ENCODE data around the gene PARN.
A peak's percentile ranks its signal among the peaks of the same experiment; 100 is the strongest.
"Not testable (repeated sequence)": the region's sequence is repeated elsewhere in the genome, so short reads cannot be mapped to it uniquely, and the experiment has no call there.

PARN gene

DNA sequence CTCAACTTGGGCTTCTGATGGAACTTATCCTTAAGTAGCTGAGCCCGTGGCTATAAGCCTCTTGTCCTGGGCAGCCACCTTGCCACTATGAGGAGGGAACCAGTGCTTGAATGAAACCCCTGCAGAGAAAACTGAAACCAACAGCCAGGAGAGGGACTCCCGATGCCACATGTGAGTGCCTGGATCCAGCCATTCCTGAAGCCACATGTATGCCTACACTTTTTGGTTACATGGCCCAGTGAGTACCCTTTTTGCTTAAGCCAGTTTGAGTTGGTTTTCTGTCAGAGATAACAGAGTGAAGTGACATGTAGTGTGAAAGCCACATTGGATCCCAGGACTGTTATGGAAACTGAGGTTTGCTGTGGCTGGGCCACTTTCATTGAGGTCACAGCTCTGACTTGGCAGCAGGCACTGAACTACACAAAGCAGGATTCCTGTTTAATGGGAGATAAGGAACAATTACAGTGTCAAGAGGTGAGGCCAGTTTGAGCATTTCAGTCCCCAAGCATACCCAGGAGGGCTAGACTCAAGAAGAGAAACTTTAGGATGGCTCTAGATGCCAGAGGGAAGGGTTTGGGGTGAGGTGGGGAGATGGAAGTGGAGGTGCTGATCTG lies 222.2 kb downstream of the PARN start:
- no peaks in the 10 kb centered on the region for H3K9me3 ChIP-seq (replicated peaks; ENCODE audit: insufficient read depth, low read length)
- no peaks in the 10 kb centered on the region for H3K79me2 ChIP-seq (ENCODE audit: low read length)
- no peaks in the 10 kb centered on the region for H3K9me2 ChIP-seq (replicated peaks; ENCODE audit: insufficient read depth, low read length)
- H3K27me3 ChIP-seq (replicated peaks; ENCODE audit: insufficient read depth, low read length) = no peaks in the 10 kb centered on the region
- H3K4me2 ChIP-seq (ENCODE audit: low read depth, low read length) = no peak overlapping the region
- no peak for DNase-seq
- peaks cover 25% of the 10 kb centered on the region for H3K4me1 ChIP-seq (ENCODE audit: low read length)
- H3K4me3 ChIP-seq (ENCODE audit: low read length) = no peak overlapping the region
- H4K20me1 ChIP-seq (ENCODE audit: insufficient read depth, low read length) = no peaks in the 10 kb centered on the region
- H2AFZ ChIP-seq (ENCODE audit: low read length) = no peak overlapping the region
- no peak overlapping the region for H3K27ac ChIP-seq (ENCODE audit: low read length)
- H3K36me3 ChIP-seq (replicated peaks; ENCODE audit: insufficient read depth, low read length) = no peaks in the 10 kb centered on the region
- H3K9ac ChIP-seq (ENCODE audit: low read length) = no peak overlapping the region
- peaks cover 21% of the 10 kb centered on the region for H3F3A ChIP-seq (ENCODE audit: insufficient read depth, low read length)
- TF ChIP-seq CTCF (IDR thresholded peaks at IDR 0.05; ENCODE audit: low read length) (no peak), EZH2phosphoT487 (IDR thresholded peaks at IDR 0.05; ENCODE audit: low read length) (no peak), EZH2 (optimal IDR thresholded peaks at IDR 0.05; ENCODE audit: low read depth, low read length) (no peak)

- Histone ChIP-seq H3K4me1 (ENCODE audit: low read length) (peaks cover 25% of the 10 kb centered on the region), H3K9me3 (replicated peaks; ENCODE audit: insufficient read depth, low read length) (no peaks in the 10 kb centered on the region), H3K36me3 (replicated peaks; ENCODE audit: insufficient read depth, low read length) (no peaks in the 10 kb centered on the region), H3K4me3 (ENCODE audit: low read length) (peak overlapping the region; percentile 28; the same call in 1 of the 2 replicates), H3K4me2 (ENCODE audit: low read depth, low read length) (peak overlapping the region; percentile 68), H3K9ac (ENCODE audit: low read length) (peak overlapping the region; percentile 88), H3K27me3 (replicated peaks; ENCODE audit: insufficient read depth, low read length) (no peaks in the 10 kb centered on the region), H3K79me2 (ENCODE audit: low read length) (no peaks in the 10 kb centered on the region), H3K27ac (ENCODE audit: low read length) (peak overlapping the region; percentile 98), H3K9me2 (replicated peaks; ENCODE audit: insufficient read depth, low read length) (no peaks in the 10 kb centered on the region), H4K20me1 (ENCODE audit: insufficient read depth, low read length) (no peaks in the 10 kb centered on the region), H2AFZ (ENCODE audit: low read length) (peak overlapping the region; percentile 76; the same call in 1 of the 2 replicates), H3F3A (ENCODE audit: insufficient read depth, low read length) (peaks cover 21% of the 10 kb centered on the region)
- DNase-seq = peak; percentile 95
- TF ChIP-seq CTCF (IDR thresholded peaks at IDR 0.05; ENCODE audit: low read length) (no peak), EZH2phosphoT487 (IDR thresholded peaks at IDR 0.05; ENCODE audit: low read length) (no peak), EZH2 (optimal IDR thresholded peaks at IDR 0.05; ENCODE audit: low read depth, low read length) (no peak)
Observed at GRCh38 chr16:14405611-14406537, 224.2 kb downstream of the PARN start.

GRCh38 chr16:14403001-14403389 lies 227.1 kb downstream of the PARN start:
- not testable (repeated sequence) for H3K9me3 ChIP-seq (replicated peaks; ENCODE audit: insufficient read depth, low read length); H3K4me3 ChIP-seq (ENCODE audit: low read length); H3K9ac ChIP-seq (ENCODE audit: low read length); H2AFZ ChIP-seq (ENCODE audit: low read length); H3K36me3 ChIP-seq (replicated peaks; ENCODE audit: insufficient read depth, low read length); DNase-seq; H3K9me2 ChIP-seq (replicated peaks; ENCODE audit: insufficient read depth, low read length); H3K4me2 ChIP-seq (ENCODE audit: low read depth, low read length); H3K27ac ChIP-seq (ENCODE audit: low read length); H3K79me2 ChIP-seq (ENCODE audit: low read length); H4K20me1 ChIP-seq (ENCODE audit: insufficient read depth, low read length); H3K27me3 ChIP-seq (replicated peaks; ENCODE audit: insufficient read depth, low read length)
- Histone ChIP-seq H3F3A (ENCODE audit: insufficient read depth, low read length) (peaks cover 29% of the 10 kb centered on the region), H3K4me1 (ENCODE audit: low read length) (peaks cover 38% of the 10 kb centered on the region)

DNA sequence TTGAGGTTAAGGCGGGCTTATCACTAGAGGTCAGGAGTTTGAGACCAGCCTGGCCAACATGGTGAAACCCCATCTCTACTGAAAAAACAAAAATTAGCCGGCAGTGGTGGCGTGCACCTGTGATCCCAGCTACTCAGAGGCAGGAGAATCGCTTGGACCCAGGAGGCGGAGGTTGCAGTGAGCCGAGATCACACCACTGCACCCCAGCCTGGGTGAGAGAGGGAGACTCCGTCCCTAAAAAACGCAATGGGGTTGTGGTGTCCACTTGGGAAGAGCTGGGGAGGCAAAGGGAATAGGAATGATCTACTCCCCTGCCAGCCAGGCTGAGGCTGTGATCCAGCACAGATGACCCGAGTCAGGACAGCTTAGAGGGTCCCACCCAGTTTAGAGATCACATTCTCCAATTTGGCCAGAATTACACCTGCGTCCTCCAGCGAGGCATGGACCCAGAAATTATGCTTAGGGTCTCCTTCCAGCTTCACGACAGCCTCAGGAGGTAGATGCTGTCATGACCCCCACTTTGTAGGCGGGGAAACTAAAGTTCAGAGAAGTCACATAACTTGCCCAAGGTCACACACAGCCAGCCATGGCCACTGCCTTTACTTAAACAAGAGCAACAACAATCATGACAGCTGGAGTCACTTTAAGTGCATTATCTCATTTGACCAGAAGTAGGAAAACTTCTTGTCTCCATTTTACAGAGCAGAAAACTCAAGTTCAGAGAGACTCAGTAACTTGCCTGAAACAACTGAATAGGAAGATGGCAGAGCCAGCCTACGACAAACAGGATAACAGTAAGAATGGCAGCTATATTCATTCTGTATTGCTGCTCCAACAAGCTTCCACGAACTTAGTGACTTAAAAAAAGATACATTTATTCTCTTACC lies 227.7 kb downstream of the PARN start:
- not testable (repeated sequence) for DNase-seq; H3K27ac ChIP-seq (ENCODE audit: low read length); H3K27me3 ChIP-seq (replicated peaks; ENCODE audit: insufficient read depth, low read length); H3K9me2 ChIP-seq (replicated peaks; ENCODE audit: insufficient read depth, low read length); H3K4me2 ChIP-seq (ENCODE audit: low read depth, low read length); H3K36me3 ChIP-seq (replicated peaks; ENCODE audit: insufficient read depth, low read length); H3K9me3 ChIP-seq (replicated peaks; ENCODE audit: insufficient read depth, low read length); H3K9ac ChIP-seq (ENCODE audit: low read length); H4K20me1 ChIP-seq (ENCODE audit: insufficient read depth, low read length); H2AFZ ChIP-seq (ENCODE audit: low read length); H3K4me3 ChIP-seq (ENCODE audit: low read length); H3K79me2 ChIP-seq (ENCODE audit: low read length)
- peaks cover 34% of the 10 kb centered on the region for H3K4me1 ChIP-seq (ENCODE audit: low read length)
- H3F3A ChIP-seq (ENCODE audit: insufficient read depth, low read length) = peaks cover 28% of the 10 kb centered on the region

DNA sequence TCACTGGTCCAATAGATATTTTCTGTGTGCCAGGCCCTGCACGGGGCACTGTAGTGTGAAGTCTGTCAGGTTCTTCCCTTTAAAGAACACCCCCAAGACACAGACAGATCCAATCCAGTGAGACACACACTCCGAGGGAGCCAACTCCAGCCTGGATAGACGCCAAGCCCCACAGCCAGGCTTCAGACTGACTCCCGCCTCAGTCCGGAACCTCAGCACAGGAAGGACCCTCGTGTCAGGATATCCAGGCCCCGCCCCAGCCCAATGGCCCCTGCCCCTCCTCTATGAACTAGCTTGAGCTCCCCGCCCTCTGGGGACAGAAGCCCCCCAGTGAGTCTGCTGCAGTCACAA lies 228.4 kb downstream of the PARN start:
- H3K4me2 ChIP-seq (ENCODE audit: low read depth, low read length); H3K36me3 ChIP-seq (replicated peaks; ENCODE audit: insufficient read depth, low read length); DNase-seq; H3K27me3 ChIP-seq (replicated peaks; ENCODE audit: insufficient read depth, low read length); H3K27ac ChIP-seq (ENCODE audit: low read length); H3K4me3 ChIP-seq (ENCODE audit: low read length); H3K9me3 ChIP-seq (replicated peaks; ENCODE audit: insufficient read depth, low read length); H3K9ac ChIP-seq (ENCODE audit: low read length); H3K9me2 ChIP-seq (replicated peaks; ENCODE audit: insufficient read depth, low read length); H2AFZ ChIP-seq (ENCODE audit: low read length); H3K79me2 ChIP-seq (ENCODE audit: low read length); H4K20me1 ChIP-seq (ENCODE audit: insufficient read depth, low read length): not testable (repeated sequence)
- Histone ChIP-seq H3F3A (ENCODE audit: insufficient read depth, low read length) (peaks cover 22% of the 10 kb centered on the region), H3K4me1 (ENCODE audit: low read length) (peaks cover 27% of the 10 kb centered on the region)

Measured in MM.1S (cell line).